ENCODE measurements around the gene TPO.

TPO gene

GRCh38 chr2:1482981-1483380, 69.7 kb downstream of the TPO start:
- TF ChIP-seq CTCF (IDR thresholded peaks at IDR 0.05; ENCODE audit: extremely low read depth, missing control alignments): no peak
- DNase-seq (ENCODE audit: low spot score): no peak

GRCh38 chr2:1483551-1483950, 70.3 kb downstream of the TPO start:
- DNase-seq (ENCODE audit: low spot score): no peak
- no peak for TF ChIP-seq CTCF (IDR thresholded peaks at IDR 0.05; ENCODE audit: extremely low read depth, missing control alignments)

GRCh38 chr2:1484131-1484884, 71.0 kb downstream of the TPO start:
- TF ChIP-seq CTCF (IDR thresholded peaks at IDR 0.05; ENCODE audit: extremely low read depth, missing control alignments): no peak

GRCh38 chr2:1486670-1487069, 73.4 kb downstream of the TPO start:
- no peak for DNase-seq (ENCODE audit: low spot score)
- no peak for TF ChIP-seq CTCF (IDR thresholded peaks at IDR 0.05; ENCODE audit: extremely low read depth, missing control alignments)

More at GRCh38 chr2:1484131-1484884, 71.0 kb downstream of the TPO start:
- no peak for DNase-seq (ENCODE audit: low spot score)

- TF ChIP-seq CTCF (IDR thresholded peaks at IDR 0.05; ENCODE audit: extremely low read depth, missing control alignments): no peak
- no peak for DNase-seq (ENCODE audit: low spot score)
These were observed 74.5 kb downstream of the TPO start for GRCh38 chr2:1487758-1488157.

- DNase-seq (ENCODE audit: low spot score): no peak
- no peak for TF ChIP-seq CTCF (IDR thresholded peaks at IDR 0.05; ENCODE audit: extremely low read depth, missing control alignments)
These were observed 75.0 kb downstream of the TPO start for GRCh38 chr2:1488181-1488671.

GRCh38 chr2:1488851-1489250, 75.6 kb downstream of the TPO start:
- no peak for DNase-seq (ENCODE audit: low spot score)

More at GRCh38 chr2:1488851-1489250, 75.6 kb downstream of the TPO start:
- TF ChIP-seq CTCF (IDR thresholded peaks at IDR 0.05; ENCODE audit: extremely low read depth, missing control alignments): no peak

All from GM20000 (cell line).